K562 (cell line): ENCODE results near the gene EEF2K. TPM values are rescaled to one million over a fixed set of nuclear protein-coding genes. Genes with fewer than 3 reads are reported as not detected.

Experiments
- ATAC-seq: fragments of 200-7000 bp; cut with Tn5 transposase; 3 replicates; pipeline ENCODE4 v1.9.1; 2020; ENCODE audit warnings: moderate library complexity
- BruUV-seq: library from RNA; stranded (reverse); fragments of 400-500 nt; replicated peaks from 2 replicates; lab custom pipeline; 2021; lab: Mats Ljungman, UMichigan
- CTCF ChIA-PET: fragments of 300-600 bp; formaldehyde crosslinking; extraction: SDS; loops from one replicate; lab custom pipeline; 2021; ENCODE audit warnings: low intra/inter-chr PET ratio; lab: Yijun Ruan, JAX
- POLR2A ChIA-PET: fragments of 300-600, 350-650 bp; sonication (Branson Sonifier 250); formaldehyde crosslinking; extraction: SDS; loops from one replicate; lab custom pipeline; 2021; ENCODE audit warnings: antibody characterized with exemption, inconsistent platforms; lab: Yijun Ruan, JAX
- DNase-seq, 4 experiments: peaks; one replicate each; pipeline versions ENCODE4 v3.0.0 to v3.0.0-alpha.2; 2011 to 2018; ENCODE audit warnings: low spot score in 3 of 4, mixed read lengths in 3 of 4; ENCODE audit errors: extremely low read depth in 1 of 4
- FAIRE-seq: peaks from 2 replicates; lab custom pipeline; 2011; peaks lifted over from hg19 to GRCh38; lab: Jason Lieb, UNC
- H2AFZ ChIP-seq: 2 replicates; pipeline ENCODE4 v1.6.0; 2011; ENCODE audit warnings: low read depth, low read length, control low read depth, inconsistent platforms
- H3K27ac ChIP-seq: fragments of 200-600 bp; 3 replicates; pipeline ENCODE4 v1.8.0; 2011; ENCODE audit warnings: low read depth, mild to moderate bottlenecking, control low read depth, inconsistent platforms, low read length, moderate library complexity, mixed read lengths; ENCODE audit errors: extremely low read depth
- H3K27me3 ChIP-seq, 2 experiments: fragments of 300-600 bp in 1 of 2; 2 replicates in 1 of 2; 3 replicates in 1 of 2; pipeline versions ENCODE4 v1.6.0 to v1.8.0; 2011; ENCODE audit warnings: inconsistent platforms in 2 of 2, low read length in 2 of 2, mild to moderate bottlenecking in 1 of 2, mixed read lengths in 1 of 2, moderate library complexity in 1 of 2; ENCODE audit not compliant: control insufficient read depth in 2 of 2, insufficient read depth in 2 of 2
- H3K36me3 ChIP-seq: fragments of 300-600 bp; 3 replicates; pipeline ENCODE4 v1.8.0; 2011; ENCODE audit warnings: mild to moderate bottlenecking, low read length, inconsistent platforms; ENCODE audit not compliant: control insufficient read depth, insufficient read depth
- H3K4me1 ChIP-seq, 2 experiments: fragments of 200-600 bp in 1 of 2; replicated peaks in 1 of 2; 2 replicates in 1 of 2; 3 replicates in 1 of 2; pipeline versions ENCODE4 v1.5.1 to v1.8.0; 2011; ENCODE audit warnings: inconsistent platforms in 2 of 2, low read length in 2 of 2, mild to moderate bottlenecking in 1 of 2, mixed read lengths in 1 of 2, moderate library complexity in 1 of 2; ENCODE audit not compliant: control insufficient read depth in 2 of 2, insufficient read depth in 2 of 2
- H3K4me2 ChIP-seq: 2 replicates; pipeline ENCODE4 v1.6.1; 2011; ENCODE audit warnings: low read length, control low read depth, inconsistent platforms, mixed read lengths; ENCODE audit not compliant: insufficient read depth
- H3K4me3 ChIP-seq: fragments of 200-600 bp; sonication (generic), shearing (Covaris generic); 2 replicates; pipeline ENCODE4 v1.5.1; 2016; ENCODE audit warnings: control low read depth, inconsistent platforms
- H3K79me2 ChIP-seq: fragments of 200-600 bp; 3 replicates; pipeline ENCODE4 v1.8.0; 2011; ENCODE audit warnings: low read length, inconsistent platforms; ENCODE audit not compliant: control insufficient read depth, insufficient read depth
- H3K9ac ChIP-seq, 2 experiments: 2 replicates each; pipeline versions ENCODE4 v1.6.0 to v1.6.1; 2011; ENCODE audit warnings: low read depth in 2 of 2, low read length in 2 of 2, control low read depth in 1 of 2, inconsistent platforms in 1 of 2, mild to moderate bottlenecking in 1 of 2, mixed read lengths in 1 of 2; ENCODE audit not compliant: insufficient read depth in 1 of 2
- H3K9me1 ChIP-seq: one replicate; pipeline ENCODE4 v1.6.0; 2011; ENCODE audit warnings: inconsistent platforms, mild to moderate bottlenecking, low read length, moderate library complexity; ENCODE audit not compliant: control insufficient read depth, insufficient read depth
- H3K9me3 ChIP-seq: replicated peaks from 2 replicates; pipeline ENCODE4 v1.5.1; 2011; ENCODE audit warnings: low read depth, low read length, inconsistent platforms; ENCODE audit not compliant: control insufficient read depth, insufficient read depth
- H4K20me1 ChIP-seq: replicated peaks from 2 replicates; pipeline ENCODE4 v1.6.1; 2011; ENCODE audit warnings: low read length, inconsistent platforms, mixed read lengths; ENCODE audit not compliant: control insufficient read depth, insufficient read depth
- BRF1 ChIP-seq: IDR thresholded peaks from 3 replicates; pipeline ENCODE4 v1.6.1; 2011; ENCODE audit warnings: borderline replicate concordance, mild to moderate bottlenecking; ENCODE audit not compliant: insufficient read length; ENCODE audit errors: extremely low read depth
- IFI16 ChIP-seq: fragments of 250-450 bp; sonication (Bioruptor Pico); IDR thresholded peaks from 2 replicates; pipeline ENCODE4 v2.1.2; 2022; ENCODE audit warnings: mild to moderate bottlenecking, inconsistent platforms
- MCM7 ChIP-seq, 2 experiments: fragments of 450-650 bp; IDR thresholded peaks; 2 replicates each; pipeline ENCODE4 v1.6.1; 2016 to 2018
- SRF ChIP-seq, 2 experiments: fragments of 250-450, 450-650 bp in 1 of 2; sonication (Bioruptor Pico) in 1 of 2; sonication (generic) in 1 of 2; formaldehyde crosslinking; IDR thresholded peaks; 2 replicates each; pipeline versions ENCODE4 v1.5.0 to v1.5.1; 2020 to 2022; ENCODE audit warnings: mild to moderate bottlenecking in 1 of 2, missing genetic modification reagents in 1 of 2
- WGBS: fragments of 100-300 bp; shearing (Covaris generic); methylation state at CpG from one replicate; pipeline ENCODE4 v1.1.6; 2016; ENCODE audit warnings: low coverage, mixed read lengths; ENCODE audit not compliant: insufficient coverage; ENCODE audit errors: missing lambda C conversion rate; 5-methylcytosine and 5-hydroxymethylcytosine counted together
- in situ Hi-C: fragments of 300-500 bp; cut with MboI; formaldehyde crosslinking; loops from 4 replicates; pipeline ENCODE4 v1.15.0; 2018; ENCODE audit warnings: inconsistent platforms, mixed read lengths
- intact Hi-C: fragments of 100-400 bp; cut with micrococcal nuclease; formaldehyde crosslinking; loops from 2 replicates; pipeline ENCODE4 v1.14.2; 2022
- polyA plus RNA-seq, 8 experiments: library from polyadenylated mRNA; depleted of rRNA in 4 of 8; stranded (reverse) in 5 of 8; unstranded in 3 of 8; fragments of >200 nt; fragmentation: Nextera tagmentation in 2 of 8; fragmentation: Illumina TruSeq in 1 of 8; extraction: Ambion mirVana in 2 of 8; extraction: Trizol in 1 of 8; gene quantifications; 2 replicates each; pipeline versions ENCODE4 v1.2.1 to v1.2.3, GENCODE V29; 2011 to 2014; ENCODE audit warnings: inconsistent platforms in 1 of 8, missing spikeins in 1 of 8
- total RNA-seq, 7 experiments: library from RNA; depleted of rRNA in 6 of 7; stranded (reverse); fragments of >200 nt in 6 of 7; fragmentation: Illumina TruSeq in 2 of 7; extraction: Trizol in 2 of 7; gene quantifications; 2 replicates each; pipeline versions ENCODE4 v1.2.1 to v1.2.3, GENCODE V29; 2011 to 2021; ENCODE audit warnings: low replicate concordance in 1 of 7

The EEF2K gene
- total and polyA plus RNA-seq, 9 of the 15 experiments (the other 6 are each of a cell fraction or from before 2014, with no cell fraction given): 3.0 to 35.2 (median 12.2) TPM

- Histone ChIP-seq H3K9me3 (peaks cover 5% of the 10 kb centered on the region; the same call in 1 of the 2 replicates), H3K4me3 (no peak overlapping the region), H3K36me3 (peaks cover 55% of the 10 kb centered on the region), H3K4me1 (peaks cover 17 to 31% of the 10 kb centered on the region in 2 experiments), H3K27ac (no peak overlapping the region), H3K9ac (no peak overlapping the region), H3K27me3 (no peaks in the 10 kb centered on the region), H4K20me1 (peaks cover 7% of the 10 kb centered on the region), H3K4me2 (no peak overlapping the region), H3K9me1 (no peaks in the 10 kb centered on the region), H3K79me2 (peaks cover 68% of the 10 kb centered on the region), H2AFZ (no peak overlapping the region)
- FAIRE-seq: no peak
- in situ Hi-C loops (no loop called here), intact Hi-C loops (no loop called here)
- TF ChIP-seq IFI16 (CRISPR knock-in tag) (no peak), MCM7 (IDR thresholded peaks at IDR 0.05) (no peak)
- 93% methylated on average over 4 of the region's 4 CpGs for WGBS
- no peak for ATAC-seq
- DNase-seq: no peak
- ChIA-PET CTCF (no interaction called here), POLR2A (no interaction called here)
- no TSS peak for BruUV-seq
These were observed 7.2 kb downstream of the EEF2K start for GRCh38 chr16:22213236-22213635.

- Histone ChIP-seq H4K20me1 (peaks cover 7% of the 10 kb centered on the region), H3K4me1 (peaks cover 23 to 32% of the 10 kb centered on the region in 2 experiments), H3K9me1 (no peaks in the 10 kb centered on the region), H3K9ac (no peak overlapping the region), H3K4me3 (no peak overlapping the region), H3K36me3 (peaks cover 60% of the 10 kb centered on the region), H3K9me3 (peaks cover 5% of the 10 kb centered on the region; the same call in 1 of the 2 replicates), H3K27me3 (no peaks in the 10 kb centered on the region), H3K27ac (no peak overlapping the region), H3K79me2 (peaks cover 68% of the 10 kb centered on the region), H3K4me2 (no peak overlapping the region), H2AFZ (no peak overlapping the region)
- intact Hi-C loops (no loop called here), in situ Hi-C loops (no loop called here)
- TF ChIP-seq SRF (CRISPR knock-in tag; IDR thresholded peaks at IDR 0.05): peak in 1 of 2 experiments; percentile 77; a peak in 2 of 4 replicates
- no peak for TF ChIP-seq BRF1
- WGBS: 94% methylated on average over 3 of the region's 3 CpGs
- POLR2A ChIA-PET: interaction anchor here (1.1 kb wide), 1 partner anchor 10 kb away, joined by 3 read pairs; no protein-coding TSS in a partner anchor
- BruUV-seq: no TSS peak
- ATAC-seq: no peak
- no peak for DNase-seq
- FAIRE-seq: no peak
- CTCF ChIA-PET: no interaction called here
These were observed 7.7 kb downstream of the EEF2K start for GRCh38 chr16:22213801-22214200.
